Stimulated activated CD8-positive, alpha-beta memory T cell treated with anti-CD3 and anti-CD28 coated beads, Interleukin-12 subunit alpha, Interleukin-12 subunit beta, amount 100 ng/mL, for 4 hours (primary cell): Measurements from ENCODE around the gene DUSP28.

Experiments
- DNase-seq: peaks from one replicate; pipeline ENCODE4 v3.0.0-alpha.2; 2020; ENCODE audit warnings: low read depth

The DUSP28 gene

DNA sequence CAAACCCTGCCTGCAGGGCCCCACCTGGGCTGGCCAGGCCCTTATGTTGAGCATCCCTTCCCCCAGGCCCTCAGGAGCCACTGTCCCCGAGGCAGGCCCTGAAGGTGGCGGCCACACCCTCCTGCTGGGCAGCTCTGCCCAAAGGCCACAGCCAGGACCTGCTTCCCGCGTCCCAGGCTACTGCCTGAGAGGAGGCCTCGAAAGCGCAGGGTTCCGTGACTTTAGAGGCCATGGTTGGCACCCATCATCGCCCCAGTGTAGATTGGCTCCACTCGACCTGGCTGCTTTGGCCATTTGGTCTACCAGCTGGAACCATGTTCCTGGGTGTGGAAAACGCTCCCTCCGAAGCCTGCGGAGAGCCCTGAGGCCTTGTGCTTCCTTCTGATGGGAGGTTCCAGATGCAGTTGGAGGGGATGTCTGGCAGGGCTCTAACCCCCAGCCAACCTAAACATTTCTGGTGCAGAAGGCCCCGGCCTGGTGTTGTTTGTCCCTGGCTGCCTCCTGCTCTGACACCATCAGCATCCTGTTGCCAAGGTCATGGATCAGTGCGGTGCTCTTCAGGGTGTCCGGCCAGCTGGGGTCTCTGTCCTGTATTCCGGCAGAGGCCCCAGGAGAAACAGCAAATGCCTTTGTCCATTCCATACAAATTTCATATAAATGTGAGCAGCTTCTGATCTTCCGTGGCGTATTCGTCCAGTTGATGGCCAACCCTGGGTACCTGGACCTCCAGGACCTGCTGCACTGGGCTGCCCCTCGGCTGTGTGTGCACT is 41.1 kb downstream of the DUSP28 start:
- DNase-seq, result no peak

DNA sequence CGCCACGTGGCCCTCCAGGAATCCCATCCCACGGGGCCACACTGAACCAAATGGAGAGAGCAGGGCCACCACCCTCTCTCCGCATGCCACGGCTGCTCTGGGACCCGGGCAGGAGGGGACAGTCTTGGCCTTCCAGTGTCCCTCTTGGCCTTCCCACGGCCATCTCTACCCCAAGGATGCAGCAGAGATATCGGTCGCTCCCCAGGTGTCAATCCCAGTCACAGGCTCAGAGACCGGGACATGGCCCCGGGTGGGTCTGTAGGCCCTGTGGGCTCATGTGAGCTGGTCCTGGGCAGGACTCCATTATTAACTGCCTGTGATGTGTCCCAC is 41.6 kb downstream of the DUSP28 start:
- DNase-seq, result no peak

DNA sequence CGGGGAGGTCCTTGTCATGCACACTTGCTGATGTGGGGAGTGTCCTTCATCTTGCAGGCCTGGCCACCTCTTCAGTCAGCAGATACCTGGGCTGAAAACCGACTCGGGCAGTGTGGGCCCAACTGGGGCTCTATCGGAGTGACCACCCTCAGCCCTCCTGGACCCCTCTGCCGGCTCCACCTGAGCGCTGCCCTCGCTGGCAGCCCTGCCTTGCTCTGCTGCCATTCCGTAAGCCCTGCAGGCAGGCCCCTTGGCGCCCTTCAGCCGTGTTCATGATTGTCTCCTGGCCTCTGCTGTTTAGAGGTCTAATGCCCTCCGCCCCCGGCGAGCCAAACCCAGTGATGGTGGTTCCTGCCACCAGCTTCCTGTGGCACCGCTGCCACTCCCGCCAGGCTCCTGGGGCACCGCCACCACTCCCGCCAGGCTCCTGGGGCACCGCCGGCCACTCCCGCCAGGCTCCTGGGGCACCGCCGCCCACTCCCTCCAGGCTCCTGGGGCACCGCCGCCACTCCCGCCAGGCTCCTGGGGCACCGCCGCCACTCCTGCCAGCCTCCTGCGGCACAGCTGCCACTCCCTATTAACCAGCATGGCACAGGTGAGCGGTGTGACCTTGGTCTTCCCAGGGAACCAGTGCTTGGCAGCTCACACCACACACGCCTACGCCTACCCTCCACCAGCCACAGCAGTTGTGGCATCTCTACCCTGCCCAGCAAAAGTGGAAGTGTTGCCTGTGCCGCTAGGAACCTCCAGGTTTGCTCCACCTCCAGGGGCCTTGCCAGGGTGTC is 42.3 kb downstream of the DUSP28 start:
- DNase-seq, result no peak

DNA sequence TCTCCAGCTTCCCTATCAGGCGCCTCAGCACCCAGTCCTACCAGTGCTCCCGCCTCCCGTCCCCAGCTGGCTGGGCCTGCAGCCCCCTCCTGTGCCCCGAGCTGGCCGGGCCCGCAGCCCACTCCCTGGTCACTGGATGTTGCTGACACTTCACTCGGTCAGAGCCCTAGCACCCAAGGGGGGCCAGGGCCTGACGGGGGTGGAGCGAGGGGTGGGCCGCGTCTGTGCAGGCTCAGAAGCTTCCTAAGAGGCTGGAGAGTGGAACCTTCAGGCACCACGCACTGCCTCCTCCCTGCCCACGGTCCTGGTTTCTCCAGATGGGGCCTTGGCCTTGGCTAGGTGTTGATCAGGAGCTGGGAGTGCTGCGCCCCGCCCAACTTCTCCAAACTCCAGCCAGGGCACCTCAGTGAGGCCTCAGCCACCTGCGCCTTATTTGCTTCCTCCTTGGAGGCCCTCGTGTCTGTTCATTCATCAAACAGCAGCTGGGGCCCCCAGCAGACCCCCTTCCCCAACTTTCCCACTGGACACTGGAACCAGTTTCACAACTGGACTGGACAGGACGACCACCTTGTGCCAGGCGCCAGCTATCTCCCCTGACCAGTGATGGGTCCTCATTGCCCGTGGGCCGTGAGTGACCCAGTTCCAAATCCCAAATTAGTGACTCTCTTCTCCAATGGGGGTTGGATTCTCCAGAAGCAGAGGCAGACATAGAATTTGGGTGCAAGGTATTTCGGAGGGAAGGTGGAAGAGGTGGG is 43.1 kb downstream of the DUSP28 start:
- no peak for DNase-seq

DNA sequence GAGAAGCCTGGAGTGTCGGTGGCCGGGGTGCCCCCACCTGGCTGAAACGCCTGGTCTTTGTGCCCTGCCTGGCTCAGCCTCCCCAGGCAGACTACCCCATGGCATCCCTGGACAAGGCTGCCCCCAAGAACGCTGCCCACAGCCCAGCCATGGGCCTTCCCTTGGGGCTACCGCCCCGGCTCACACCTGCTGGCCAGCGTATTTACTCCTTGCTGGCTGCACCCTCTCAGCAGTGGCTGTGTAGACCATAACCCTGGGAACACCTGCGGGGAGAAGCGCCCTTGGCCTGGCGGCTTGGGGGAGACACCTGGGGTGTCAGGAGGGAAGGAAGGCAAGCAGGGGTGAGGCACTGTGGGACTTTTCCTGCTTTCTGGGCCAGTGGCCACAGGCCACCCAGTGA is 43.7 kb downstream of the DUSP28 start:
- DNase-seq, result no peak

DNA sequence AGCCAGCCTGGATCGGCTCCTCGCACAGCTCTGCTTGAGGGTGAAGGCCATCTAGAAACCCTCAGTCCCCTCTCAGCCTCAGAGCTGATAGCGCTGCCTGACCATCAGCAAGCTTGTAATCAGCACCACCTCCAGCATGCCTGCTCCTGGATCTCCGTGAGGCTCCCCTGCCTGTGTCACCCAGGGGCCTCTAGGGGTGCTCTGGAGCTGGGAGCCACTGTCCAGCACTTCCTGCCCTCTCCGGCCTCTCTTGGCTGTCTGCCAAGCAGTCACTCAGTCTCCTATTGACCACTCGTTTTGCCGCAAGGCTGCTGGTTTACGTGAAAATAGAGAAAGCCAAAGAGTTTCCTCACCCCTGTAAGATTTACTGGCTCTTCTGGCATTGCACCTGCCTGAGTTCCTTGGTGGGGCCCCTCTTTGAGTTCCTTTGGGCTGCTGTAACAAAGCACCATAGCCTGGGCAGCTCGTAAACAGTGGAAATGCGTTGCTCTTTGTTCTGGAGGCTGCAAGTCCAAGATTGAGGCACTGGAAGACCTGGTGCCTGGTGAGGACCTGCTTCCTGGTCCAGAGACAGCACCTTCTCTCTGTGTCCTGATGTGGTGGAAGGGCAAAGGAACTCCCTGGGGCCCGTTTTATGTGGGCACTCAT is 44.3 kb downstream of the DUSP28 start:
- DNase-seq, result no peak

DNA sequence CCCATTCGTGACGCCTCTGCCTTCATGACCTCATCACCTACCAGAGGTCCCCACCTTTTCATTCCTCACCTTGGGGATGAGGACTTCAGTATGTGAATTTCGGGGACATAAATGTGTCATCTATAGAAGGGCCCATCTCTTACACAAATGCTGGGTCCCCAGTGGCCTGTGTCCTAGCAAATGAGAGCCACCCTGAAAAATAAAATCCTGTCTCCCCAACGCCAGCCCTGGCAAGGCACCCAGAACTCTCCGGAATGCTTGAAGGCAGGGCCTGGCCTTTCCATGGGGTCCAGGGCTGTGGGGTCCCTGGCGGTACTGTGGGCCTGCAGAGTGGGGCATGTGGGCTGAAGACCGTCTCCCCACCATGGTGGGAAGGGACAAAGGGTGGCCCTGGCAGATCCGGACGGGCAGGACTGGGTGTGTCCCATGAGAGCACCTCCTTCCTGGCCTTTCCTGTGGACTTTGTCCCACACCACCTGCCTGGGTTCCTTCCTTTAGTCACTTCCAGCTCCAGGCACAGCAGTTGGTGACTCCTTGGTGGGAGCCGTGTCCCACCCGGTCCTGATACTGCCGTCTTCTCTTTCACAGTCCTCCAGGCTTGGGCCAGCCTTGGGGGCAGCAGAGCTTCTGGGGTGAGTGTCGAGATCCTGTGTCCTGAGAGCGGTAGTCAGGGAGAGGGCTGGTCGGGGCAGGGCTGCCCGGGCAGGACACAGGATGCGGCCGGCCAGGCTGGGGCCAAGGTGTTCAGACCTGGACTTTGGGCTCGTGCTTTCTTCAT is 45.0 kb downstream of the DUSP28 start:
- no peak for DNase-seq

DNA sequence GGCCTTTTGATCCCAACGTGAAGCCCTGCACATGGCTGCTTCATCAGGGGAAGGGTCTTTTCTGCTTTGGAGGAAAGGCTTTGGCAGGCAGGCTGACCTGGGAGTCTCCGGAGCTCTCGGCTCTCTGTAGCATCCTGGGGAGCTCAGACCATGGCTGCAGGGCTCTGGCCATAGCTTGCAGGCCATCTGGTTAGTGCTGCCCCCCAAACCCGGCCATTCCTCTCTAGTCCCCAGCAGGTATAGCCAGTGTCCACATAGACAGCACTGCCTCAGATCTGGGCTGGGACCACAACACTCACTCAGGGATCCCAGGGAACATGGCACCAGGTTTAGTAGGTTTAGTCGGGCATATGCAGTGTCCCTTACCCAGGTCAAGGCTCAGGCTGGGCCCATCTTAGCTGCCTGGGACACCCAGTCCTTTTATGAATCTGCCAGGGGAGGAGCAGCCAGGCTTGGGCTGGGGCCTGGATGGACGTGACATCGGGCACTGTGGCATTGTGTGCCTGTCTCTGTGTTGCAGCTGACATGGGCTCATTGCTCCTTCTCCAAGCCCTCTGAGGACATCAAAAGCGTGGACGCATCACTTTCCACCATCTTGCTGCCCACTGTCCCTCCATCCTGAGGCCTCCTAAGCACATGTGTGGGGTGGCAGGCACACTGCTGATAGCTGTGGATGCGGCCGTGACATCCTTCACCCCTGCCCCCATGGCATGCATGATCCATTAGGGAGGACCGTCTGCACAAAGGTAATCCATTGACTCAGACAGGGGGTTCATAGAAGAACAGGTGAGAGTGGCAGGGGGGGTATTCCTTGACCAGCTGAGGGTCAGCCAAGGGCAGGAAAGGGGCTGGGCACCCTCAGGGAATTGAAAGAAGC is 45.9 kb downstream of the DUSP28 start:
- no peak for DNase-seq

DNA sequence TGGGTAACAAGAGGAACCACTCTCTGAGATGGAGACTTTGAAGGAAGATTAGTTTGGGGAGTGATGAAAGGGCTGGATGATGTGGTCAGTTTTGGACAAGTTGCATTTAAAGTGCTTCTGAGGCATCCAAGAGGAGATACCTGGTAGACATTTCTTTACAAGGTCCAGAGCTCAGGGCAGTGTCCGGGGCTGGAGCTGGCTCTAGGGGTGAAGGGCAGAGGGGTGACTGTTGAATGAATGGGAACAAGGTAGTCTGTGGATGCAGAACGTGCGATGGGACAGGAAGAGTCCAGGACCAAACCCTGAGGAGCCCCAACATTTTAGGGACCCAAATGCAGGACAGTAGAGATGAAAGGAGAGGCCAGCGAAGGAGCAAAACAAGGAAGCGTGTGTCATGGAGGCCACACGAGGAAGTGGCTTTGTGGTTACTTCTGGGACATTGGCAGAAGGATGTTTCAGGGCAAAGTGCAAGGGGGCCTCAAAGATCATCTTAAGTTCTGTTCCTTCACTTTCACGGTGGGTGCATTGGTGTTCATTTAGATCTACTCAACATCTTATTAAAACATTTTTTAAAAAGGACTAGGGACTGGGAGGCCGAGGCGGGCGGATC is 51.5 kb downstream of the DUSP28 start:
- DNase-seq, result no peak
